GM12891 (cell line): ENCODE results near the gene PDGFRB.

Source experiments
- POLR2A ChIP-seq: IDR thresholded peaks from 2 replicates; pipeline ENCODE4 v1.6.1; 2011; ENCODE audit warnings: low read depth, low read length, control low read depth
- POLR2AphosphoS5 ChIP-seq: IDR thresholded peaks from 2 replicates; pipeline ENCODE4 v1.6.1; 2011; ENCODE audit warnings: low read depth, low read length, control low read depth
- TAF1 ChIP-seq: IDR thresholded peaks from 2 replicates; pipeline ENCODE4 v1.6.1; 2011; ENCODE audit warnings: low read depth, low read length, control low read depth

DNA sequence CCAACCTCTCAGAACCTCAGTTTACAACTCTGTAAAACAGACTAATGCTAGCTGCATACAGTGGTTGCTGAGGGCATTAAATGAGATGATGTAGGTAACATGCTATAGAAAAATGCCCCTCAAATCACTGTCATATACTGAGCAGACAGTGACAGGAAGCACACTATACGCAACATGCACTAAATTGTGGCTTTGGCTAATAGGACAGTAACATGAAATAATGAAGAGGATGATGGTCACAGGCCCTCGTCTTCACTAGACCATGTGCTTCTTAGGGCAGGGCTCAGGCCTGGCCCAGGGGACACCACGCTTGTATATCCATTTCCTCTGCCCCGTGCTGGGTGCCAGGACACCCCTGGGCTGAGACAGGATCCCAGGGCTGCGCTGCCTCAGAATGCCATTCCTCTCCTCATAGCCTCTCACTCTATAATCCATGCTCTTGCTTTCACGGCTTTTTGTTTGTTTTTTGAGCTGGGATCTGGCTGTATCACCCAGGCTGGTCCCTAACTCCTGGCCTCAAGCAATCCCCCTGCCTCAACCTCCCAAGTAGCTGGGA lies 88.2 kb downstream of the PDGFRB start:
- TF ChIP-seq TAF1 (no peak), POLR2A (no peak), POLR2AphosphoS5 (no peak)
